ENCODE measurements around the gene PAX8.

DNA sequence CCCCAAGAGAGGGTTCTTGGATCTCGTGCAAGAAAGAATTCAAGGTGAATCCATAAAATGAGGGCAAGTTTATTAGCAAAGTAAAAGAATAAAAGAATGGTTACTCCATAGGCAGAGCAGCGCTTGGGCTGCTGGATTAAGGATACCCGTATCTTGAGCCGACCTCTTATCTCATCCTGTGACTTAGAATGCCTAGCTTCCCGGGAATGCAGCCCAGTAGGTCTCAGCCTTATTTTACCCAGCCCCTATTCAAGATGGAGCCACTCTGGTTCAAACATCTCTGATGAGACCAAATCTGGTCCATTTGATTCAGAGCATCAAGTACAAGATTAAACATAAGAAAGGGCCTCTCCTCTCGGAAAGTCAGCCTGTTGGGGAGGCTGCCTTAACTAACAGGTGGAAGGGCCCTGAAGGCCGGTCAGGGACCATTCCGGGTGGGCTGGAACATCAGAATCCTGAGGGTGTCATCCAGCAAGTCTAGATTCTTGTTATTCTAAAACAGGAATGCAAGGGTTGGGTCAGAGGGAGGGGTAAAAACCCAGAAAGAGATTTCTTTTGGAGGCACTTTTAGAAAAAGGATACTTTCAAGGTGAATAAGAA is 99.2 kb downstream of the PAX8 start:
- TF ChIP-seq, protein P1, sequence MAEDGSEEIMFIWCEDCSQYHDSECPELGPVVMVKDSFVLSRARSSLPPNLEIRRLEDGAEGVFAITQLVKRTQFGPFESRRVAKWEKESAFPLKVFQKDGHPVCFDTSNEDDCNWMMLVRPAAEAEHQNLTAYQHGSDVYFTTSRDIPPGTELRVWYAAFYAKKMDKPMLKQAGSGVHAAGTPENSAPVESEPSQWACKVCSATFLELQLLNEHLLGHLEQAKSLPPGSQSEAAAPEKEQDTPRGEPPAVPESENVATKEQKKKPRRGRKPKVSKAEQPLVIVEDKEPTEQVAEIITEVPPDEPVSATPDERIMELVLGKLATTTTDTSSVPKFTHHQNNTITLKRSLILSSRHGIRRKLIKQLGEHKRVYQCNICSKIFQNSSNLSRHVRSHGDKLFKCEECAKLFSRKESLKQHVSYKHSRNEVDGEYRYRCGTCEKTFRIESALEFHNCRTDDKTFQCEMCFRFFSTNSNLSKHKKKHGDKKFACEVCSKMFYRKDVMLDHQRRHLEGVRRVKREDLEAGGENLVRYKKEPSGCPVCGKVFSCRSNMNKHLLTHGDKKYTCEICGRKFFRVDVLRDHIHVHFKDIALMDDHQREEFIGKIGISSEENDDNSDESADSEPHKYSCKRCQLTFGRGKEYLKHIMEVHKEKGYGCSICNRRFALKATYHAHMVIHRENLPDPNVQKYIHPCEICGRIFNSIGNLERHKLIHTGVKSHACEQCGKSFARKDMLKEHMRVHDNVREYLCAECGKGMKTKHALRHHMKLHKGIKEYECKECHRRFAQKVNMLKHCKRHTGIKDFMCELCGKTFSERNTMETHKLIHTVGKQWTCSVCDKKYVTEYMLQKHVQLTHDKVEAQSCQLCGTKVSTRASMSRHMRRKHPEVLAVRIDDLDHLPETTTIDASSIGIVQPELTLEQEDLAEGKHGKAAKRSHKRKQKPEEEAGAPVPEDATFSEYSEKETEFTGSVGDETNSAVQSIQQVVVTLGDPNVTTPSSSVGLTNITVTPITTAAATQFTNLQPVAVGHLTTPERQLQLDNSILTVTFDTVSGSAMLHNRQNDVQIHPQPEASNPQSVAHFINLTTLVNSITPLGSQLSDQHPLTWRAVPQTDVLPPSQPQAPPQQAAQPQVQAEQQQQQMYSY (CRISPR knock-in tag; IDR thresholded peaks at IDR 0.05): no peak
- TF ChIP-seq ASH2L (IDR thresholded peaks at IDR 0.05; ENCODE audit: borderline replicate concordance, low read depth): no peak
- TF ChIP-seq FOXM1 (IDR thresholded peaks at IDR 0.05; ENCODE audit: low read depth, low read length): no peak
- TF ChIP-seq KAT2A (conservative IDR thresholded peaks at IDR 0.05; ENCODE audit: control insufficient read depth, low read depth, low read length): no peak
- TF ChIP-seq TAF1 (IDR thresholded peaks at IDR 0.05; ENCODE audit: borderline replicate concordance, low read depth, low read length): no peak
- TF ChIP-seq, protein P2, sequence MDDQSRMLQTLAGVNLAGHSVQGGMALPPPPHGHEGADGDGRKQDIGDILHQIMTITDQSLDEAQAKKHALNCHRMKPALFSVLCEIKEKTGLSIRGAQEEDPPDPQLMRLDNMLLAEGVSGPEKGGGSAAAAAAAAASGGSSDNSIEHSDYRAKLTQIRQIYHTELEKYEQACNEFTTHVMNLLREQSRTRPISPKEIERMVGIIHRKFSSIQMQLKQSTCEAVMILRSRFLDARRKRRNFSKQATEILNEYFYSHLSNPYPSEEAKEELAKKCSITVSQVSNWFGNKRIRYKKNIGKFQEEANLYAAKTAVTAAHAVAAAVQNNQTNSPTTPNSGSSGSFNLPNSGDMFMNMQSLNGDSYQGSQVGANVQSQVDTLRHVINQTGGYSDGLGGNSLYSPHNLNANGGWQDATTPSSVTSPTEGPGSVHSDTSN (IDR thresholded peaks at IDR 0.05; ENCODE audit: insufficient replicate concordance, low read depth, low read length): no peak
- TF ChIP-seq, protein P3, sequence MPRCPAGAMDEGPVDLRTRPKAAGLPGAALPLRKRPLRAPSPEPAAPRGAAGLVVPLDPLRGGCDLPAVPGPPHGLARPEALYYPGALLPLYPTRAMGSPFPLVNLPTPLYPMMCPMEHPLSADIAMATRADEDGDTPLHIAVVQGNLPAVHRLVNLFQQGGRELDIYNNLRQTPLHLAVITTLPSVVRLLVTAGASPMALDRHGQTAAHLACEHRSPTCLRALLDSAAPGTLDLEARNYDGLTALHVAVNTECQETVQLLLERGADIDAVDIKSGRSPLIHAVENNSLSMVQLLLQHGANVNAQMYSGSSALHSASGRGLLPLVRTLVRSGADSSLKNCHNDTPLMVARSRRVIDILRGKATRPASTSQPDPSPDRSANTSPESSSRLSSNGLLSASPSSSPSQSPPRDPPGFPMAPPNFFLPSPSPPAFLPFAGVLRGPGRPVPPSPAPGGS (IDR thresholded peaks at IDR 0.05; ENCODE audit: borderline replicate concordance, insufficient read depth, low read depth, low read length, poor library complexity, severe bottlenecking): no peak
- TF ChIP-seq, protein P4, sequence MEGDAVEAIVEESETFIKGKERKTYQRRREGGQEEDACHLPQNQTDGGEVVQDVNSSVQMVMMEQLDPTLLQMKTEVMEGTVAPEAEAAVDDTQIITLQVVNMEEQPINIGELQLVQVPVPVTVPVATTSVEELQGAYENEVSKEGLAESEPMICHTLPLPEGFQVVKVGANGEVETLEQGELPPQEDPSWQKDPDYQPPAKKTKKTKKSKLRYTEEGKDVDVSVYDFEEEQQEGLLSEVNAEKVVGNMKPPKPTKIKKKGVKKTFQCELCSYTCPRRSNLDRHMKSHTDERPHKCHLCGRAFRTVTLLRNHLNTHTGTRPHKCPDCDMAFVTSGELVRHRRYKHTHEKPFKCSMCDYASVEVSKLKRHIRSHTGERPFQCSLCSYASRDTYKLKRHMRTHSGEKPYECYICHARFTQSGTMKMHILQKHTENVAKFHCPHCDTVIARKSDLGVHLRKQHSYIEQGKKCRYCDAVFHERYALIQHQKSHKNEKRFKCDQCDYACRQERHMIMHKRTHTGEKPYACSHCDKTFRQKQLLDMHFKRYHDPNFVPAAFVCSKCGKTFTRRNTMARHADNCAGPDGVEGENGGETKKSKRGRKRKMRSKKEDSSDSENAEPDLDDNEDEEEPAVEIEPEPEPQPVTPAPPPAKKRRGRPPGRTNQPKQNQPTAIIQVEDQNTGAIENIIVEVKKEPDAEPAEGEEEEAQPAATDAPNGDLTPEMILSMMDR (IDR thresholded peaks at IDR 0.05 in 2 of 3, conservative IDR thresholded peaks at IDR 0.05 in 1 of 3; ENCODE audit: control insufficient read depth in 2 of 3, extremely low read depth in 1 of 3, insufficient read depth in 1 of 3, low read depth in 3 of 3, low read length in 3 of 3): no peak
- TF ChIP-seq POLR2A (IDR thresholded peaks at IDR 0.05; ENCODE audit: low read depth, low read length): no peak
- no peak for TF ChIP-seq CREB1 (IDR thresholded peaks at IDR 0.05; ENCODE audit: low read depth)
- no peak for TF ChIP-seq MAX (IDR thresholded peaks at IDR 0.05; ENCODE audit: low read depth, low read length)
- TF ChIP-seq SPI1 (IDR thresholded peaks at IDR 0.05; ENCODE audit: borderline replicate concordance, insufficient read depth, low read depth, low read length): no peak
- TF ChIP-seq SP1 (IDR thresholded peaks at IDR 0.05; ENCODE audit: low read depth, low read length): no peak
- no peak for TF ChIP-seq RUNX3 (IDR thresholded peaks at IDR 0.05; ENCODE audit: low read length)

Measured in GM12878 (cell line).